ENCODE data around the gene FTCD. TPM values are rescaled to one million over a fixed set of nuclear protein-coding genes. Genes with fewer than 3 reads are reported as not detected.

The FTCD gene
- polyA plus RNA-seq, 1 experiment: not detected

DNA sequence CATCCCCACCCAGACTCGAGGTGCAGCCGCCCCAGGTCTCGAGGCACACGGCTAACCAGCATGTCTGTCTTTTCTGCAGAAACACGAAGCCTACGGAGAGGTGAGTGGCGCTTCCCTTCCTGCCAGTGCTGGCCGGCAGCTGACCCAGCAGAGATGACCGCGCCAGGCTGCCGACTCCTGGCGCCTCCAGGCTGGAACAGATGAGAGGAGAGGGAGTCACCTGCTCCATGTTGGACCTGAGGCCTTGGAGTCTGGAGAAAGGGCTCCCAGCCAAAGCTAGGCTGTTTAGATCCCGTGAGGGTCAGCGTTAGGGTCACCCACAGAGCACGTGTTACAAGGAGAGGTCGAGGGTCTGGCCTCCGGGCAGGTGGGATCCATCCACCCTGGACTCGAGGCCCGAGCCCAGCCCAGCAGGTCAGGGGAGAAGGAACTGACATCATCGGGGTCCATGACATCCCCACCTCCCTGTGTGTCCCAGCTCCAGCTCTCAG, 42.6 kb downstream of the FTCD start:
- CTCF ChIA-PET: no interaction called here
- POLR2A ChIA-PET: no interaction called here
- DNase-seq (ENCODE audit: low read depth, low spot score): no peak
- TF ChIP-seq, protein P1, sequence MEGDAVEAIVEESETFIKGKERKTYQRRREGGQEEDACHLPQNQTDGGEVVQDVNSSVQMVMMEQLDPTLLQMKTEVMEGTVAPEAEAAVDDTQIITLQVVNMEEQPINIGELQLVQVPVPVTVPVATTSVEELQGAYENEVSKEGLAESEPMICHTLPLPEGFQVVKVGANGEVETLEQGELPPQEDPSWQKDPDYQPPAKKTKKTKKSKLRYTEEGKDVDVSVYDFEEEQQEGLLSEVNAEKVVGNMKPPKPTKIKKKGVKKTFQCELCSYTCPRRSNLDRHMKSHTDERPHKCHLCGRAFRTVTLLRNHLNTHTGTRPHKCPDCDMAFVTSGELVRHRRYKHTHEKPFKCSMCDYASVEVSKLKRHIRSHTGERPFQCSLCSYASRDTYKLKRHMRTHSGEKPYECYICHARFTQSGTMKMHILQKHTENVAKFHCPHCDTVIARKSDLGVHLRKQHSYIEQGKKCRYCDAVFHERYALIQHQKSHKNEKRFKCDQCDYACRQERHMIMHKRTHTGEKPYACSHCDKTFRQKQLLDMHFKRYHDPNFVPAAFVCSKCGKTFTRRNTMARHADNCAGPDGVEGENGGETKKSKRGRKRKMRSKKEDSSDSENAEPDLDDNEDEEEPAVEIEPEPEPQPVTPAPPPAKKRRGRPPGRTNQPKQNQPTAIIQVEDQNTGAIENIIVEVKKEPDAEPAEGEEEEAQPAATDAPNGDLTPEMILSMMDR (IDR thresholded peaks at IDR 0.05; ENCODE audit: low read depth, low read length): no peak
- peaks cover 26% of the 10 kb centered on the region for H3K9me3 ChIP-seq (ENCODE audit: control insufficient read depth, insufficient read depth, low read length)
- H3K4me3 ChIP-seq (ENCODE audit: low read depth, low read length): no peak overlapping the region
- H3K27me3 ChIP-seq (ENCODE audit: control insufficient read depth, insufficient read depth, low read length): no peaks in the 10 kb centered on the region
- H3K27ac ChIP-seq (ENCODE audit: low read depth, low read length): no peak overlapping the region

GRCh38 chr21:46111857-46112724, 43.3 kb downstream of the FTCD start:
- DNase-seq (ENCODE audit: low read depth, low spot score): no peak
- POLR2A ChIA-PET: no interaction called here
- no peak overlapping the region for H3K27ac ChIP-seq (ENCODE audit: low read depth, low read length)
- H3K4me3 ChIP-seq (ENCODE audit: low read depth, low read length): no peak overlapping the region
- CTCF ChIA-PET: interaction anchor here (0.6 kb wide), 1 partner anchor 1807 kb away, joined by 3 read pairs; no protein-coding TSS in a partner anchor
- TF ChIP-seq, protein P1 (IDR thresholded peaks at IDR 0.05; ENCODE audit: low read depth, low read length): no peak
- H3K27me3 ChIP-seq (ENCODE audit: control insufficient read depth, insufficient read depth, low read length): no peaks in the 10 kb centered on the region
- peaks cover 26% of the 10 kb centered on the region for H3K9me3 ChIP-seq (ENCODE audit: control insufficient read depth, insufficient read depth, low read length)

- TF ChIP-seq, protein P1 (IDR thresholded peaks at IDR 0.05; ENCODE audit: low read depth, low read length): no peak
- Histone ChIP-seq H3K4me3 (ENCODE audit: low read depth, low read length) (no peak overlapping the region), H3K27me3 (ENCODE audit: control insufficient read depth, insufficient read depth, low read length) (no peaks in the 10 kb centered on the region), H3K27ac (ENCODE audit: low read depth, low read length) (no peak overlapping the region), H3K9me3 (ENCODE audit: control insufficient read depth, insufficient read depth, low read length) (peaks cover 31% of the 10 kb centered on the region)
- ChIA-PET CTCF (no interaction called here), POLR2A (no interaction called here)
- no peak for DNase-seq (ENCODE audit: low read depth, low spot score)
Observed at GRCh38 chr21:46111193-46111571, 44.2 kb downstream of the FTCD start.

DNA sequence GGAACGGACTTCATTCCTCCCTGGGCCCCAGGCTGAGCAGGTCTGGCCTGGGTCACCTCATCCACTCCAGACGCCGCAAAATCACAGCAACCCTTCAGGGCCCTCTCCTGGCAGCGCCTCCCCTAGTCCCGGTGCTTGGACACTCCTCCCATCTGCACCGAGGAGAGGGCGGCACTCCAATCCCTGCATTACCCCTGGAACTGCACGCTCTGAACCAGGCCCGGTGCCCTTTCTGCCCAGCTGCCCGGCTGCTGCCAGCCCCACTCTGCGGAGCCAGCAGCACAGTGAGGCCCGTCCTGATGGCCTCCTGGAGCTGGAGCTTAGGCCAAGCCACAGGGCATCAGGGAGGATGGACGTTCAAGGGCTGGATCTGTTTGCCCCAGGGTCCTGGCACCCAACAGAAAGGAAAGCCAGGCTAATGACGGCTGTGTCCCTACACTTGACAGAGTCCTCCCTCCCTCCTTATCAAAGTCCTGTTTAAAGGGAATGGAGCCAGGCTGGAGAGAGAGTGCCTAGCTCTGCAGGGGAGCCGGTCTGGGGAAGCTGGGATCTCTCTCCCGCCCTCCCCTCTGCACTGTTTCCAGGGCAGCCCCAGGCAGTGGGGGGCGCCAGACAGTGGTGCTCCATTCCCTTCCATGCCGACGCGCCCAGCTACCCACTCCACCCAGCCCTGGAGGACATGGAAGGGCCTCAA, 44.7 kb downstream of the FTCD start:
- Histone ChIP-seq H3K27ac (ENCODE audit: low read depth, low read length) (no peak overlapping the region), H3K4me3 (ENCODE audit: low read depth, low read length) (no peak overlapping the region), H3K9me3 (ENCODE audit: control insufficient read depth, insufficient read depth, low read length) (peaks cover 32% of the 10 kb centered on the region), H3K27me3 (ENCODE audit: control insufficient read depth, insufficient read depth, low read length) (no peaks in the 10 kb centered on the region)
- CTCF ChIA-PET: interaction anchor here (0.9 kb wide), 1 partner anchor 33 kb away, joined by 4 read pairs; no protein-coding TSS in a partner anchor
- POLR2A ChIA-PET: no interaction called here
- TF ChIP-seq, protein P1 (IDR thresholded peaks at IDR 0.05; ENCODE audit: low read depth, low read length): no peak
- no peak for DNase-seq (ENCODE audit: low read depth, low spot score)

Data from AG04450 (cell line).